CD14-positive monocyte (primary cell): Measurements from ENCODE around the gene BEND7. TPM values are rescaled to one million over a fixed set of nuclear protein-coding genes. Genes with fewer than 3 reads are reported as not detected.

Experiments
- DNase-seq, 3 donors: peaks; one replicate each; pipeline ENCODE4 v3.0.0-alpha.2; 2011 to 2022
- H2AFZ ChIP-seq: 2 replicates; pipeline ENCODE4 v1.6.0; 2012; ENCODE audit warnings: mild to moderate bottlenecking, low read depth, low read length, inconsistent platforms; ENCODE audit not compliant: insufficient read depth, poor library complexity, severe bottlenecking
- H3K27ac ChIP-seq, 2 donors: 1 replicate in 1 of 2; 2 replicates in 1 of 2; pipeline ENCODE4 v1.5.1; 2012 to 2013; ENCODE audit warnings: low read length in 2 of 2, control low read depth in 1 of 2, inconsistent platforms in 1 of 2, low read depth in 1 of 2, mild to moderate bottlenecking in 1 of 2
- H3K27me3 ChIP-seq, 2 donors: one replicate each; pipeline versions ENCODE4 v1.6.0 to v1.6.1; 2011 to 2013; ENCODE audit warnings: low read length in 2 of 2; ENCODE audit not compliant: control insufficient read depth in 2 of 2, insufficient read depth in 2 of 2
- H3K36me3 ChIP-seq, 2 donors: replicated peaks in 1 of 2; 1 replicate in 1 of 2; 2 replicates in 1 of 2; pipeline versions ENCODE4 v1.5.1 to v1.6.1; 2012 to 2013; ENCODE audit warnings: low read length in 2 of 2, control low read depth in 1 of 2, inconsistent platforms in 1 of 2, mild to moderate bottlenecking in 1 of 2; ENCODE audit not compliant: insufficient read depth in 2 of 2, control insufficient read depth in 1 of 2
- H3K4me1 ChIP-seq, 2 donors: 1 replicate in 1 of 2; 2 replicates in 1 of 2; pipeline versions ENCODE4 v1.5.1 to v1.6.1; 2012 to 2013; ENCODE audit warnings: low read length in 2 of 2, control low read depth in 1 of 2, inconsistent platforms in 1 of 2, mild to moderate bottlenecking in 1 of 2, moderate library complexity in 1 of 2; ENCODE audit not compliant: insufficient read depth in 2 of 2, control insufficient read depth in 1 of 2
- H3K4me2 ChIP-seq: replicated peaks from 2 replicates; pipeline ENCODE3; 2012; ENCODE audit warnings: low read length, moderate library complexity, mild to moderate bottlenecking; ENCODE audit not compliant: poor library complexity, severe bottlenecking; ENCODE audit errors: extremely low read depth
- H3K4me3 ChIP-seq, 3 experiments: fragments of 200-600 bp in 1 of 3; sonication (generic) in 1 of 3; replicated peaks in 1 of 3; 1 replicate in 2 of 3; 2 replicates in 1 of 3; pipeline ENCODE4 v1.5.1; 2011 to 2013; ENCODE audit warnings: low read length in 3 of 3, mild to moderate bottlenecking in 3 of 3, control low read depth in 2 of 3, low read depth in 2 of 3, inconsistent platforms in 1 of 3, moderate library complexity in 1 of 3
- H3K79me2 ChIP-seq: 2 replicates; pipeline ENCODE4 v1.6.0; 2012; ENCODE audit warnings: mild to moderate bottlenecking, control low read depth, inconsistent platforms, low read length, moderate library complexity; ENCODE audit not compliant: insufficient read depth
- H3K9ac ChIP-seq: 2 replicates; pipeline ENCODE4 v1.6.0; 2017; ENCODE audit warnings: low read length, mild to moderate bottlenecking; ENCODE audit not compliant: insufficient read depth, poor library complexity, severe bottlenecking
- H3K9me3 ChIP-seq, 2 donors: replicated peaks in 1 of 2; 1 replicate in 1 of 2; 2 replicates in 1 of 2; pipeline versions ENCODE4 v1.5.1 to v1.6.1; 2012 to 2013; ENCODE audit warnings: low read length in 2 of 2, control low read depth in 1 of 2; ENCODE audit not compliant: control insufficient read depth in 1 of 2, insufficient read depth in 1 of 2
- H4K20me1 ChIP-seq: 2 replicates; pipeline ENCODE4 v1.6.0; 2012; ENCODE audit warnings: mild to moderate bottlenecking, low read length, control low read depth, moderate library complexity; ENCODE audit not compliant: insufficient read depth
- H3K27ac Mint-ChIP-seq, 7 donors: one replicate each; pipeline ENCODE4 v1.8.0; 2020; ENCODE audit warnings: mild to moderate bottlenecking in 7 of 7, mixed read lengths in 7 of 7, moderate library complexity in 6 of 7, inconsistent platforms in 2 of 7
- H3K27me3 Mint-ChIP-seq, 3 donors: one replicate each; pipeline ENCODE4 v1.8.0; 2021 to 2022; ENCODE audit warnings: low read depth in 3 of 3, mild to moderate bottlenecking in 3 of 3, mixed read lengths in 3 of 3, moderate library complexity in 3 of 3, inconsistent platforms in 1 of 3
- H3K36me3 Mint-ChIP-seq, 2 donors: one replicate each; pipeline ENCODE4 v1.8.0; 2020; ENCODE audit warnings: mixed read lengths in 2 of 2, inconsistent platforms in 1 of 2, mild to moderate bottlenecking in 1 of 2
- H3K4me1 Mint-ChIP-seq: one replicate; pipeline ENCODE4 v1.8.0; 2020; ENCODE audit warnings: mild to moderate bottlenecking, mixed read lengths
- H3K4me3 Mint-ChIP-seq, 2 donors: one replicate each; pipeline ENCODE4 v1.8.0; 2020; ENCODE audit warnings: mild to moderate bottlenecking in 2 of 2, mixed read lengths in 2 of 2, moderate library complexity in 1 of 2
- H3K9me3 Mint-ChIP-seq, 7 donors: one replicate each; pipeline ENCODE4 v1.8.0; 2020 to 2022; ENCODE audit warnings: mixed read lengths in 7 of 7, mild to moderate bottlenecking in 6 of 7, moderate library complexity in 6 of 7, inconsistent platforms in 2 of 7
- WGBS: methylation state at CpG from one replicate; pipeline ENCODE4 v1.1.5; 2013; ENCODE audit warnings: missing lambda C conversion rate; ENCODE audit not compliant: insufficient coverage; 5-methylcytosine and 5-hydroxymethylcytosine counted together
- intact Hi-C, 2 donors: fragments of 100-400 bp; cut with micrococcal nuclease; formaldehyde crosslinking; loops; one replicate each; pipeline versions ENCODE4 v1.15.0 to v1.15.1; 2023
- polyA plus RNA-seq, 3 donors: library from polyadenylated mRNA; depleted of rRNA in 1 of 3; unstranded in 2 of 3; stranded (reverse) in 1 of 3; fragments of 300-500 nt in 2 of 3; fragments of >200 nt in 1 of 3; fragmentation: Illumina TruSeq in 2 of 3; gene quantifications; 1 replicate in 2 of 3; 2 replicates in 1 of 3; pipeline ENCODE4 v1.2.3, GENCODE V29; 2012 to 2021
- TF ChIP-seq, protein P1 (sequence below): fragments of 200-600 bp; IDR thresholded peaks from one replicate; pipeline ENCODE4 v1.8.0; 2022; ENCODE audit warnings: antibody characterized with exemption, mild to moderate bottlenecking

Gene BEND7
- polyA plus RNA-seq, 3 donors: 0.65 TPM; not detected in 2

DNA sequence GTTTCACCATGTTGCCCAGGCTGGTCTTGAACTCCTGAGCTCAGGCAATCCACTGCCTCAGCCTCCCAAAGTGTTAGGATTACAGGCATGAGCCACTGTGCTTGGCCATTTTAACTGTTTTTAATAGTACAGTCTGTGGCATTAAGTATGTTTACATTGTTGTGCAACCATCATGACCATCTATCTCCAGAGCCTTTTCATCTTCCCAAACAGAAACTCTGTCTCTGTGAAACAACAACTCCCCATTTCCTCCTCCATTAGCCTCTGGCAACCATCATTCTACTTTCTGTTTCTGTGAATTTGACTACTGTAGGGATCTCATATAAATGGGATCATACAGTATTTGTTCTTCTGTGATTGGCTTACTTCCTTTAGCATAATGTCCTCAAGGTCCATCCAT lies 132.4 kb downstream of the BEND7 start:
- Histone ChIP-seq H3K4me2 (no peak overlapping the region), H3K4me1 (no peaks in the 10 kb centered on the region), H3K27me3 (no peaks in the 10 kb centered on the region), H2AFZ (no peak overlapping the region), H3K36me3 (no peaks in the 10 kb centered on the region), H3K4me3 (no peak overlapping the region), H3K9me3 (no peaks in the 10 kb centered on the region), H3K79me2 (no peaks in the 10 kb centered on the region), H4K20me1 (no peaks in the 10 kb centered on the region), H3K9ac (no peak overlapping the region), H3K27ac (no peak overlapping the region)
- Mint-ChIP-seq H3K27ac (no peak overlapping the region), H3K9me3 (peaks cover 0 to 8% (median 2%) of the 10 kb centered on the region in 7 donors), H3K36me3 (no peaks in the 10 kb centered on the region), H3K27me3 (peaks cover 2 to 6% (median 4%) of the 10 kb centered on the region in 3 donors), H3K4me1 (no peaks in the 10 kb centered on the region), H3K4me3 (no peak overlapping the region)
- TF ChIP-seq, protein P1, sequence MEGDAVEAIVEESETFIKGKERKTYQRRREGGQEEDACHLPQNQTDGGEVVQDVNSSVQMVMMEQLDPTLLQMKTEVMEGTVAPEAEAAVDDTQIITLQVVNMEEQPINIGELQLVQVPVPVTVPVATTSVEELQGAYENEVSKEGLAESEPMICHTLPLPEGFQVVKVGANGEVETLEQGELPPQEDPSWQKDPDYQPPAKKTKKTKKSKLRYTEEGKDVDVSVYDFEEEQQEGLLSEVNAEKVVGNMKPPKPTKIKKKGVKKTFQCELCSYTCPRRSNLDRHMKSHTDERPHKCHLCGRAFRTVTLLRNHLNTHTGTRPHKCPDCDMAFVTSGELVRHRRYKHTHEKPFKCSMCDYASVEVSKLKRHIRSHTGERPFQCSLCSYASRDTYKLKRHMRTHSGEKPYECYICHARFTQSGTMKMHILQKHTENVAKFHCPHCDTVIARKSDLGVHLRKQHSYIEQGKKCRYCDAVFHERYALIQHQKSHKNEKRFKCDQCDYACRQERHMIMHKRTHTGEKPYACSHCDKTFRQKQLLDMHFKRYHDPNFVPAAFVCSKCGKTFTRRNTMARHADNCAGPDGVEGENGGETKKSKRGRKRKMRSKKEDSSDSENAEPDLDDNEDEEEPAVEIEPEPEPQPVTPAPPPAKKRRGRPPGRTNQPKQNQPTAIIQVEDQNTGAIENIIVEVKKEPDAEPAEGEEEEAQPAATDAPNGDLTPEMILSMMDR: no peak
- no peak for DNase-seq
- intact Hi-C loops: no loop called here

DNA sequence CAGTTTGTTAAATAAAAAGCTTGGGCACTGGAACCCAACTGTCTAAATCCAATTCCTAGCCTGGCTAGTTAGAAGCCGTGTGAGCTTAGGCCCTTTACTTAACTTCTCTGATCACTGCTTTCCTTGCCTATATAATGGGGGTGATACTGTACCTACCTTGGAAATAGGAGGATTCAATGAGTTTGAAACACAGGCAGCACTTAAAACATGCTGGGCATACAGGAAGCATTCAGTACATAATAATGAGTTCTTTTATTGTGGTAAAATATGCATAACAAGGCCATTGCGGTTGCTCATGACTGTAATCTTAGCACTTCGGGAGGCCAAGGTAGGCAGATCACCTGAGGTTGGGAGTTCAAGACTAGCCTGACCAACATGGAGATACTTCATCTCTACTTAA lies 133.3 kb downstream of the BEND7 start:
- Mint-ChIP-seq H3K27me3 (peaks cover 2 to 6% (median 4%) of the 10 kb centered on the region in 3 donors), H3K4me1 (peaks cover 4% of the 10 kb centered on the region), H3K9me3 (peaks cover 0 to 14% (median 5%) of the 10 kb centered on the region in 7 donors), H3K4me3 (no peak overlapping the region), H3K27ac (no peak overlapping the region), H3K36me3 (no peaks in the 10 kb centered on the region)
- Histone ChIP-seq H3K27me3 (no peaks in the 10 kb centered on the region), H3K36me3 (no peaks in the 10 kb centered on the region), H4K20me1 (no peaks in the 10 kb centered on the region), H3K4me1 (no peaks in the 10 kb centered on the region), H3K4me2 (no peak overlapping the region), H2AFZ (no peak overlapping the region), H3K79me2 (no peaks in the 10 kb centered on the region), H3K27ac (no peak overlapping the region), H3K9me3 (no peaks in the 10 kb centered on the region), H3K9ac (no peak overlapping the region), H3K4me3 (no peak overlapping the region)
- no peak for DNase-seq
- intact Hi-C loops: no loop called here
- no CpG with 5 or more reads among the region's 3 CpGs for WGBS
- TF ChIP-seq, protein P1: no peak
